GM18867 (cell line): ENCODE data around the gene DIAPH2.
A peak's percentile ranks its signal among the peaks of the same experiment; 100 is the strongest.

Experiments
- ATAC-seq: cut with Tn5 transposase; IDR thresholded peaks from one replicate; pipeline ENCODE4 v1.9.1; 2021; ENCODE audit warnings: mild to moderate bottlenecking, moderate library complexity; ENCODE audit not compliant: unreplicated experiment

The DIAPH2 gene

GRCh38 chrX:96684339-96685209 is at the start of gene DIAPH2:
DIAPH2 (plus strand) TSS chrX:96684842.
- peak; percentile 86 for ATAC-seq

DNA sequence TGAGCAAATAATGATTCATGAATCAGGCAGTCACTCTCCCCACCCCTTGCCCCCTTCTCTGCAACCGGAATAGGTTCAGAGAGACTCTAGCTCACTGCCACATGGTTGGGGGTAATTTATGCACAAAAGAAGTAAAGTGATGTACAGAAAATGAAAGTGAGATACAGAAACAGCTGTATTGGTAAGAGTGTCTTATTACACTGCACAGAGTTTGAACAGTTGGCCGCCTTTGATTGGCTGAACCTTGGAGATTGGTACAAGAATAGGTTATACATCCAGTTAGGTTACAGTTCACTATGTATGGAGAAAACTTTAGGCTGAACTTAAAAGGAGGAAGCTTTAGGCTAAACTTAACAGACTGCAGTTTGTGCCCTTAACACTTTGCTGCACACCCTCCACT is 34.6 kb upstream of the DIAPH2 start:
- peak; percentile 68 for ATAC-seq

- ATAC-seq: no peak
These were observed 28.6 kb upstream of the DIAPH2 start for GRCh38 chrX:96655947-96656623.

- no peak for ATAC-seq
These were observed 2.1 kb upstream of the DIAPH2 start for GRCh38 chrX:96682516-96682915.

- peak; percentile 6 for ATAC-seq
These were observed 674 bp upstream of the DIAPH2 start for GRCh38 chrX:96683997-96684338.

DNA sequence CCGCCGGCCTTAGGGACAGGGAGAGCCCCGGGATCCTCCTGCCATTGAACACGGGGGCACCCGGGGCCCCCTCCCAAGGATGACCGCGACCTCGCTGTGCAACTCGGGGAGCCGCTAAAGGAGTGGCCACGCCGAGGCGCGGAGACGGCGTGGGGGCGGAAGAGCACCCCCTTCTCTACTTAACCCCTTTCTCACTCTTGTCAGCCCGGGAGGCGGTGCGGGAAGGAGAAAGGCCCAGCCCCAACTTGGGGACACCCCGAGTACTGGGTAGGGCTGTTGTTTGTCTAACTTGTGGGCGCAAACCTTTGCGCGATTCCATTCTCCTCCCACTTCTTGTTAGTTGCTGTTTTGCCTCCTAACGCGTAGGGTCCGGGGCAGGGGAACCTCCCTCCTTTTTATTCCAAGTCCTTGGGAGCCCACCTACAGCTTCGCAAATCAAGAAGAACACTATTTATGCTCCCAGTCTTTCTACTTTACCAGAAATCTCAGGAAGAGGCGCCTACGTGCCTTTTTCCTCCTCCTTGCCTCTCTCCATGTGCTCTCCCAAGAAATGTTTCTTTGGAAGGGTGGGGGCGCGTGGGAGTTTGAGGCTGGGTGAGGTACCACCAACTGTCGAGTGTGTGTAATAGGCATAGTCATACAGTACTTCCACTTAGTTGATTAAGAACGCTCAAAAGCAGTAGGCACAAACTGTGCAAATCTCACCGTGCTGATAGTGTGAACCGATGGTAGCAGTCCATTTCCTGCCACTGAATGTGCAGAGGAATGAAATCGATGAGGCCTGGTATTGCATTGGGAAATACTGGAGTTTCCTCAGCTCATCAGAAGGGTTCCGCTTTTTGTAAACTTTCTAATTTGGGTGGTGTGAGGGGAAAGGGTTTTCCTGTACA is 813 bp downstream of the DIAPH2 start:
- ATAC-seq: peak; percentile 43

- ATAC-seq: no peak
These were observed 3.1 kb downstream of the DIAPH2 start for GRCh38 chrX:96687776-96688175.

- no peak for ATAC-seq
These were observed 4.1 kb downstream of the DIAPH2 start for GRCh38 chrX:96688789-96689188.

- ATAC-seq: no peak
These were observed 5.3 kb downstream of the DIAPH2 start for GRCh38 chrX:96689991-96690390.

DNA sequence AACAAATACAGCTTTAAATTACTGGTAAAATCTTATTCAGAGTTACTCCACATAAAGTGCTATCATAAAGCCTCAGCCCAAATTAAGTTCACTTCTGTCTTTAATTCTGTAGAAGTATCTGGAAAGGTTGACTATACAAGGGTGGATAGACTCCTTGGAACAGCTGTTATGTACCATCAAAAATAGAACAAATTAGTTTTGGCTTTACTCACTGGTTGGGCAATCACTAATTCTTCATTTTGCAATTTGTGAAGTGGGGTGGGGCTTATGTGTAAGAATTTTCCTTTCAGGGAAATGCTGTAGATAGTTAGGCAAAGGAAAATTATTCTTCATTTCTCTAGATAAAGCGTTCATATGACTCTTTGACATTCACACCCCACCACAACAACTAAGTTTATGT is 7.8 kb downstream of the DIAPH2 start:
- ATAC-seq: no peak

GRCh38 chrX:96692890-96693289 is 8.2 kb downstream of the DIAPH2 start:
- ATAC-seq: no peak

DNA sequence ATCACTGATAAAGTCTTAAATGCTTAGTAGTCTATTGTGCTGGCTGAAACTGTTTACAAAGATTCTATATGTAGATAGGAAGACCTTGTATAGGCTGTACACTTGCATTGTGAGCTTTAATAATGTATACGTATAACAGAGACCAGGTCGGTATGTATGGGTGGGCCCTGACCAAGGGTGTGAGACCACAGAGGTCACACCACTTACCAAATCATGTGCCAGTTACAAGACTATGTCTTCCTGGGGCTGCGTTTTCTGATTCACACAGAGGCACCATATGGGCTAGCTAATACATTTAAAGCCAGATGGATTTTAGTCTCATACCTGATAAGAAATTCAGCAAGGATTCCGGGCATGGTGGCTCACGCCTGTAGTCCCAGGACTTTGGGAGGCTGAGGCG is 8.8 kb downstream of the DIAPH2 start:
- ATAC-seq: no peak

DNA sequence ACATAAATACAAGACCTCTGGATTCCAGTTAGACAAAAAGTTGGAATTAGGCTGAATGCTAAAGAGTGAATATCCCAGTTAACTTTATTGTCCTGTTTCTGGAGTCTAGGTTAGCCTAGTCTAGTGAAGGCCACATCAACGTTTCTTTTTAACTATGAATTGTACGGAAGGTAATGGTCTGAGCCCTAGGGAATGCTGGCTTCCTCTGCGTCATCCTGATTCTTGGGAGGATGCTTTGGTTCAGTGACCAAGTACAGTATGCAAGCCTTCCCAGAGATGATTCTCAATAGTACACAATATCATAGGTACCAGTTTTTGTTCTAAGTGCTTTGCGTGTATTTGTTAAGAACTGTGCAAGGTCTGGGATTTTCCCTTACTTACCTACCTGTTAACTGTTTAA is 11.8 kb downstream of the DIAPH2 start:
- no peak for ATAC-seq

- ATAC-seq: no peak
These were observed 16.0 kb downstream of the DIAPH2 start for GRCh38 chrX:96700625-96701024.

GRCh38 chrX:96703379-96703778 is 18.7 kb downstream of the DIAPH2 start:
- no peak for ATAC-seq

- no peak for ATAC-seq
These were observed 19.2 kb downstream of the DIAPH2 start for GRCh38 chrX:96703816-96704215.

- no peak for ATAC-seq
These were observed 20.0 kb downstream of the DIAPH2 start for GRCh38 chrX:96704629-96705028.

GRCh38 chrX:96705905-96706304 is 21.3 kb downstream of the DIAPH2 start:
- ATAC-seq: no peak

DNA sequence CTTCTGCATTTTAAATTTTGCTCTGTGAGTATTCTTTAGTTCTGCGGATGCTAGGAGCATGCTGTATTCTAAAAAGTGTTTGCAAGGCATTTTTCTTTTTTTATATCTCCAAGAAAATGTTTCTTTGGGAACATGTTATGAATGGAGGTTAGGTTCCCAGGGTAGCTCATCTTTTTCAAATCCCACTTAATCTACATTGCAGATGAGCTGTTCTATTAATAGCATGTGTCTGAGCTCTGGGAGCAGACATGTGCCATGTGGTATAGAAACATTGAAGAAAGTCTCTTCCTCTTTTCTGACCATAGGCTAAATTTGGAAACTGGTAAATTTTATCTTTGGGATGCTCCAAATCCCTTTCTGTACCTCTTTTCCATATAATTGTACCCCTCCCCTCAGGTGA is 23.2 kb downstream of the DIAPH2 start:
- ATAC-seq: no peak

DNA sequence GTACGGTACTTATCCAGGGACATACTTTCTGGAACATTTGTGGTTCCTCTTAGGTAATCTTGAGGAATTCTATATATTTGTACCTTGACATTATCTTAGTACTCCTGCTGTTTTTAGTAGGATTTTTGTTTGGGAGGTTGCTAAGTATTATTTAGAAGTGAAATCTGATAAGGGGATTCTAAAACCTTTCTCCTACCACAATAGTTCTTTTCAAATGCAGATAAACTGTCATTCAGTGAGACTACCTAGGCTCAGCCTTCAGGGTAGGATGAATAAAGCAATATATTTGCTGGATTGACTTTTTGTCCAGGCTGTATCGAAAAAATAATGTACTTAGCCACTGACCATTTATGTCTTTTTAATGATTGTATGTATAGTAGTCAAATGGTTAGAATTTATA is 25.4 kb downstream of the DIAPH2 start:
- no peak for ATAC-seq

DNA sequence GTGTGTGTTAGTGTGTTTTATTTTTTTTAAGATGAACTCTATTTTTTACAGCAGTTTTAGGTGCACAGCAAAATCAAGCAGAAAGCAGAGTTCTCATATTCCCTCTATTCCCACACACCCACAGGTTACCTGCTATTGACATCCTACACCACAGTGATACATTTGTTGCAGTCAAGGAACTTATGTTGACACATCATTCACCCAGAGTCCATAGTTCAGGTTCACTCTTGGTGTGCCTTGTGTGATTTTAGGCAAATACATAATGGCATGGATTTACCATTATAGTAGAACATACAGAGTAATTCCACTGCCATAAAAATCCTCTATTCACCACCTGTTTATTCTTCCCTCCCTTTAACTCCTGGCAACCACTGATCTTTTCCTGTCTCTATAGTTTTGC is 28.7 kb downstream of the DIAPH2 start:
- no peak for ATAC-seq
